NB4 (cell line): ENCODE results near the gene S1PR1.

ENCODE experiments used
- DNase-seq: peaks from one replicate; pipeline ENCODE4 v3.0.0; 2010; ENCODE audit warnings: low read depth
- H3K4me3 ChIP-seq: one replicate; pipeline ENCODE4 v1.5.1; 2011; ENCODE audit warnings: mild to moderate bottlenecking, low read depth, low read length, moderate library complexity
- CTCF ChIP-seq: IDR thresholded peaks from one replicate; pipeline ENCODE4 v1.5.1; 2012; ENCODE audit warnings: low read depth, low read length
- MYC ChIP-seq: IDR thresholded peaks from 2 replicates; pipeline ENCODE4 v1.6.1; 2011; ENCODE audit warnings: low read depth, low read length
- POLR2A ChIP-seq: IDR thresholded peaks from 2 replicates; pipeline ENCODE4 v1.6.1; 2011; ENCODE audit warnings: mild to moderate bottlenecking; ENCODE audit not compliant: insufficient read length; ENCODE audit errors: extremely low read depth
- TF ChIP-seq, protein P1 (sequence below): IDR thresholded peaks from 2 replicates; pipeline ENCODE4 v1.6.1; 2011; ENCODE audit warnings: low read depth, low read length

The S1PR1 gene

GRCh38 chr1:101242324-101243050 is 5.7 kb downstream of the S1PR1 start:
- DNase-seq, result no peak
- no peak overlapping the region for H3K4me3 ChIP-seq
- TF ChIP-seq CTCF (no peak), MYC (no peak), POLR2A (no peak)
- TF ChIP-seq, protein P1, sequence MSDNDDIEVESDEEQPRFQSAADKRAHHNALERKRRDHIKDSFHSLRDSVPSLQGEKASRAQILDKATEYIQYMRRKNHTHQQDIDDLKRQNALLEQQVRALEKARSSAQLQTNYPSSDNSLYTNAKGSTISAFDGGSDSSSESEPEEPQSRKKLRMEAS, result no peak

GRCh38 chr1:101243751-101244150 is 6.9 kb downstream of the S1PR1 start:
- TF ChIP-seq MYC, result no peak
- TF ChIP-seq, protein P1, result no peak
- TF ChIP-seq CTCF, result no peak
- no peak for TF ChIP-seq POLR2A
- DNase-seq, result no peak
- no peak overlapping the region for H3K4me3 ChIP-seq

DNA sequence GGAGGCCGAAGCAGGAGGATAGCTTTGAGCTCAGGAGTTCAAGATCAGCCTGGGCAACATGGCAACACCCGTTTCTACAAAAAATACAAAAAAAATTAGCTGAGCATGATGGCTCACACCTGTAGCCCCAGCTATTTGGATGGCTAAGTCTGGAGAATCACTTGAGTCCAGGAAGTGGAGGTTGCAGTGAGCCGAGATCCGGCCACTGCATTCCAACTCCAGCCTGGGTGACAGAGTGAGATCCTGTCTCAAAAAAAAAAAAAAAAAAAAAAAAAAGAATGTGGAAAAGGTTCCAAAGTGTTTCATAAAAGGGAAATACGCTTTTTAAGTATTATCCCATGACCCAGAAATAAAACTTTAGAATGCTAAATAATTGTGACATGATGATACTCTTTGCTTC is 8.0 kb downstream of the S1PR1 start:
- no peak for DNase-seq
- TF ChIP-seq CTCF, result no peak
- TF ChIP-seq, protein P1, result no peak
- no peak for TF ChIP-seq MYC
- no peak for TF ChIP-seq POLR2A
- H3K4me3 ChIP-seq, result no peak overlapping the region

DNA sequence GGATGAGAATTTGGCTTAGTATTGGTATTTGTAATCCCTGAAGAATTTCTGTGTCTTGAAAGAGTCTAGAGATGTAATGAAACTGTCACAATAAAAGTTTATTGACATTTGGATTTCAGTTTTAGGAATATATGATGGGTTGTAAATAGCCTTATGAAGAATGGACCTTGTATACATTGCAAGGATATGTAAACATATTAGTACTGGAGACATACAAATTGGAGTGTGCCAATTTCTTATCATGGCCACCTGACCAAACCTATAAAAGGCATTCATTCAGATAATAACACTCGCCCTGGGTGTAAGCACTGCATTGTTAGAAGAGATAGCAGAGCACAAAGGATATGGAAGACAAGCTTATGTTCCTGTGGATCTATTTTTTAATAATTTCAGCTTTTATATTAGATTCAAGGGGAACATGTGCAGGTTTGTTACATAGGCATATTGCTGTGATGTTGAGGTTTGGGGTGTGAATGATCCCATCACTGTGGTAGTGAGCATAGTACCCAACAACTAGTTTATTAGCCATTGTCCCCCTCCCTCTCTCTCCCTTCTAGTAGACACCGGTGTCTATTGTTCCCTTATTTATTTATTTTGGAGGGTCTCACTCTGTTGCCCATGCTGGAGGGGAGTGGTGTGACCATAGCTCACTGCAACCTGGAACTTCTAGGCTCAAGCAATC is 8.6 kb downstream of the S1PR1 start:
- TF ChIP-seq CTCF (no peak), POLR2A (no peak), MYC (no peak)
- TF ChIP-seq, protein P1, result no peak
- no peak for DNase-seq
- H3K4me3 ChIP-seq, result no peak overlapping the region

- no peak for DNase-seq
- TF ChIP-seq POLR2A (no peak), MYC (no peak), CTCF (no peak)
- TF ChIP-seq, protein P1, result no peak
- no peak overlapping the region for H3K4me3 ChIP-seq
Measured at GRCh38 chr1:101247404-101248287, 10.8 kb downstream of the S1PR1 start.
